H1 (cell line): ENCODE data around the gene BIRC7. TPM values are rescaled to one million over a fixed set of nuclear protein-coding genes. Genes with fewer than 3 reads are reported as not detected.

Experiments
- CTCF ChIA-PET: fragments of 300-600 bp; sonication (Branson Sonifier 250); formaldehyde crosslinking; loops from one replicate; lab custom pipeline; 2021; ENCODE audit not compliant: partially characterized antibody; lab: Charles Lee
- POLR2A ChIA-PET: fragments of 300-600 bp; sonication (Branson Sonifier 250); formaldehyde crosslinking; loops from one replicate; lab custom pipeline; 2021; ENCODE audit warnings: inconsistent platforms; ENCODE audit not compliant: partially characterized antibody; lab: Charles Lee
- DNase-seq, 2 experiments: peaks; one replicate each; pipeline versions ENCODE4 v3.0.0 to v3.0.0-alpha.2; 2010 to 2022; ENCODE audit warnings: low spot score in 2 of 2, low read depth in 1 of 2, mixed read lengths in 1 of 2
- FAIRE-seq: peaks from 2 replicates; lab custom pipeline; 2011; peaks lifted over from hg19 to GRCh38; lab: Jason Lieb, UNC
- H2AFZ ChIP-seq: 2 replicates; pipeline ENCODE4 v1.8.1; 2012; ENCODE audit warnings: low read length, inconsistent platforms
- H2AK5ac ChIP-seq: 2 replicates; pipeline ENCODE4 v1.6.1; 2013; ENCODE audit warnings: low read depth, low read length
- H2BK120ac ChIP-seq: replicated peaks from 2 replicates; pipeline ENCODE3; 2013; ENCODE audit warnings: low read depth, low read length, inconsistent platforms
- H2BK12ac ChIP-seq: 2 replicates; pipeline ENCODE4 v1.6.1; 2013; ENCODE audit warnings: low read depth, low read length
- H2BK15ac ChIP-seq: 2 replicates; pipeline ENCODE4 v1.6.1; 2013; ENCODE audit warnings: low read length
- H2BK20ac ChIP-seq: 2 replicates; pipeline ENCODE4 v1.6.1; 2013; ENCODE audit warnings: low read length
- H2BK5ac ChIP-seq: 2 replicates; pipeline ENCODE4 v1.6.1; 2013; ENCODE audit warnings: low read depth, low read length
- H3K14ac ChIP-seq: 2 replicates; pipeline ENCODE4 v1.6.1; 2013; ENCODE audit warnings: inconsistent platforms; ENCODE audit not compliant: insufficient read length
- H3K18ac ChIP-seq: 2 replicates; pipeline ENCODE4 v1.6.1; 2013; ENCODE audit warnings: low read length; ENCODE audit errors: extremely low read depth
- H3K23ac ChIP-seq: 2 replicates; pipeline ENCODE4 v1.6.1; 2013; ENCODE audit warnings: inconsistent platforms; ENCODE audit not compliant: insufficient read length
- H3K23me2 ChIP-seq: 2 replicates; pipeline ENCODE4 v1.6.1; 2013; ENCODE audit warnings: low read depth, low read length
- H3K27ac ChIP-seq: 2 replicates; pipeline ENCODE4 v1.6.1; 2011; ENCODE audit warnings: low read depth, low read length, inconsistent platforms
- H3K27me3 ChIP-seq, 4 experiments: replicated peaks in 1 of 4; 1 replicate in 1 of 4; 2 replicates in 3 of 4; pipeline versions ENCODE4 v1.6.1 to v1.8.1; 2011 to 2013; ENCODE audit warnings: low read length in 3 of 4, mild to moderate bottlenecking in 3 of 4, inconsistent platforms in 2 of 4, mixed read lengths in 2 of 4, moderate library complexity in 1 of 4; ENCODE audit not compliant: control insufficient read depth in 3 of 4, insufficient read depth in 3 of 4; ENCODE audit errors: extremely low read depth in 1 of 4
- H3K36me3 ChIP-seq, 4 experiments: 2 replicates each; pipeline versions ENCODE4 v1.6.1 to v1.8.1; 2011 to 2013; ENCODE audit warnings: mild to moderate bottlenecking in 4 of 4, low read length in 3 of 4, moderate library complexity in 2 of 4, control low read depth in 1 of 4, inconsistent platforms in 1 of 4; ENCODE audit not compliant: insufficient read depth in 4 of 4, control insufficient read depth in 2 of 4
- H3K4ac ChIP-seq: replicated peaks from 2 replicates; pipeline ENCODE3; 2013; ENCODE audit warnings: low read length, low read depth, mixed read lengths, inconsistent platforms; ENCODE audit not compliant: insufficient read length
- H3K4me1 ChIP-seq, 4 experiments: replicated peaks in 1 of 4; 1 replicate in 1 of 4; 2 replicates in 3 of 4; pipeline versions ENCODE4 v1.6.1 to v1.8.1; 2011 to 2013; ENCODE audit warnings: low read length in 3 of 4, inconsistent platforms in 2 of 4, mixed read lengths in 1 of 4; ENCODE audit not compliant: insufficient read depth in 4 of 4, control insufficient read depth in 3 of 4
- H3K4me2 ChIP-seq, 2 experiments: 2 replicates each; pipeline versions ENCODE4 v1.6.1 to v1.8.1; 2011 to 2013; ENCODE audit warnings: low read depth in 2 of 2, low read length in 2 of 2, control low read depth in 1 of 2, inconsistent platforms in 1 of 2, mild to moderate bottlenecking in 1 of 2; ENCODE audit not compliant: insufficient read depth in 1 of 2
- H3K4me3 ChIP-seq, 4 experiments: fragments of 200-600, 300-600 bp in 1 of 4; sonication (generic), shearing (Covaris generic), sonication (Bioruptor Twin) in 1 of 4; 2 replicates each; pipeline versions ENCODE4 v1.5.1 to v1.8.1; 2011 to 2016; ENCODE audit warnings: low read length in 4 of 4, low read depth in 3 of 4, control low read depth in 2 of 4, inconsistent platforms in 2 of 4, mild to moderate bottlenecking in 2 of 4, mixed read lengths in 1 of 4, moderate library complexity in 1 of 4; ENCODE audit not compliant: insufficient read depth in 2 of 4; ENCODE audit errors: extremely low read depth in 1 of 4
- H3K56ac ChIP-seq: replicated peaks from 2 replicates; pipeline ENCODE3; 2013; ENCODE audit warnings: low read depth, mild to moderate bottlenecking, mixed read lengths, low read length, inconsistent platforms; ENCODE audit not compliant: insufficient read length
- H3K79me1 ChIP-seq: 2 replicates; pipeline ENCODE4 v1.6.1; 2013; ENCODE audit warnings: low read depth, low read length, control low read depth
- H3K79me2 ChIP-seq, 2 experiments: 2 replicates each; pipeline versions ENCODE4 v1.6.1 to v1.8.1; 2012 to 2013; ENCODE audit warnings: low read length in 2 of 2, mild to moderate bottlenecking in 2 of 2, inconsistent platforms in 1 of 2; ENCODE audit not compliant: insufficient read depth in 2 of 2, control insufficient read depth in 1 of 2
- H3K9ac ChIP-seq, 4 experiments: replicated peaks in 1 of 4; 1 replicate in 1 of 4; 2 replicates in 3 of 4; pipeline versions ENCODE4 v1.6.1 to v1.8.1; 2011 to 2013; ENCODE audit warnings: low read depth in 3 of 4, low read length in 3 of 4, control low read depth in 2 of 4, mild to moderate bottlenecking in 2 of 4, moderate library complexity in 2 of 4, inconsistent platforms in 1 of 4; ENCODE audit errors: extremely low read depth in 1 of 4
- H3K9me3 ChIP-seq, 2 experiments: 2 replicates each; pipeline versions ENCODE4 v1.6.1 to v1.8.1; 2012 to 2013; ENCODE audit warnings: mild to moderate bottlenecking in 2 of 2, moderate library complexity in 2 of 2, control low read depth in 1 of 2, inconsistent platforms in 1 of 2, low read depth in 1 of 2, low read length in 1 of 2, mixed read lengths in 1 of 2; ENCODE audit not compliant: insufficient read depth in 2 of 2
- H4K20me1 ChIP-seq, 2 experiments: replicated peaks in 1 of 2; 2 replicates each; pipeline versions ENCODE3 to v1.8.1; 2011 to 2013; ENCODE audit warnings: inconsistent platforms in 2 of 2, low read length in 2 of 2, mild to moderate bottlenecking in 1 of 2; ENCODE audit not compliant: insufficient read depth in 2 of 2, control insufficient read depth in 1 of 2
- H4K5ac ChIP-seq: 2 replicates; pipeline ENCODE4 v1.6.1; 2013; ENCODE audit warnings: low read length, low read depth, mixed read lengths, inconsistent platforms; ENCODE audit not compliant: insufficient read length
- H4K8ac ChIP-seq: 2 replicates; pipeline ENCODE4 v1.8.0; 2013; ENCODE audit warnings: mild to moderate bottlenecking, moderate library complexity, low read length, inconsistent platforms; ENCODE audit not compliant: insufficient read depth; ENCODE audit errors: extremely low read depth
- H4K91ac ChIP-seq: replicated peaks from 2 replicates; pipeline ENCODE3; 2013; ENCODE audit warnings: low read length, mixed read lengths, inconsistent platforms; ENCODE audit not compliant: insufficient read length
- SIX5 ChIP-seq: IDR thresholded peaks from 2 replicates; pipeline ENCODE4 v1.6.1; 2011; ENCODE audit warnings: mild to moderate bottlenecking, low read depth, low read length
- TAF7 ChIP-seq: optimal IDR thresholded peaks from 2 replicates; pipeline ENCODE3; 2011; ENCODE audit warnings: low read depth, mild to moderate bottlenecking, inconsistent platforms, low read length, moderate library complexity, borderline replicate concordance
- WGBS, 2 experiments: shearing (Covaris generic) in 1 of 2; methylation state at CpG; one replicate each; pipeline versions ENCODE4 v1.1.6 to v1.1.7; 2013 to 2015; ENCODE audit warnings: low lambda C conversion rate in 2 of 2, mixed read lengths in 2 of 2, inconsistent platforms in 1 of 2, low coverage in 1 of 2, missing lambda C conversion rate in 1 of 2; ENCODE audit not compliant: insufficient replicate concordance in 2 of 2, insufficient coverage in 1 of 2, insufficient read length in 1 of 2; ENCODE audit errors: extremely low coverage in 1 of 2, missing lambda C conversion rate in 1 of 2; 5-methylcytosine and 5-hydroxymethylcytosine counted together
- polyA plus RNA-seq, 7 experiments: library from polyadenylated mRNA; depleted of rRNA in 3 of 7; stranded (reverse) in 5 of 7; unstranded in 2 of 7; fragments of >200 nt in 5 of 7; fragments of 200-250 nt in 2 of 7; gene quantifications; 1 replicate in 5 of 7; 2 replicates in 1 of 7; 4 replicates in 1 of 7; pipeline versions ENCODE4 v1.2.1 to v1.2.3, GENCODE V29; 2011 to 2013; ENCODE audit warnings: missing spikeins in 2 of 7, mixed read lengths in 2 of 7
- total RNA-seq: library from RNA; stranded (reverse); fragmentation: NEBNext Ultra II Directional; extraction: Animal tissue kit (Norgen Biotek cat#: 25700); gene quantifications from 2 replicates; pipeline ENCODE4 v1.2.1, GENCODE V29; 2021

The BIRC7 gene
- total and polyA plus RNA-seq, 2 of the 8 experiments (the other 6 are each of a cell fraction or from before 2014, with no cell fraction given), result 0.11 to 0.41 TPM

- H3K9me3 ChIP-seq, result peaks cover 0 to 4% of the 10 kb centered on the region in 2 experiments; a peak in 2 of 4 replicates
- H2AK5ac ChIP-seq, result no peak overlapping the region
- ChIA-PET CTCF (interaction anchor here (0.7 to 4.9 kb wide), 8 partner anchors 10 to 135 kb away, joined by 3 to 28 read pairs (median 4); partner anchors contain the start of gene YTHDF1), POLR2A (interaction anchor here (1.0 to 1.5 kb wide), 4 partner anchors 18 to 56 kb away, joined by 3 read pairs; no protein-coding TSS in a partner anchor)
- H3K36me3 ChIP-seq, result peaks cover 3 to 8% (median 5%) of the 10 kb centered on the region in 4 experiments; a peak in 4 of 8 replicates
- no peak overlapping the region for H3K23ac ChIP-seq
- no peak overlapping the region for H2BK20ac ChIP-seq
- no peak overlapping the region for H4K8ac ChIP-seq
- no peaks in the 10 kb centered on the region; a peak in 2 of 7 replicates for H3K27me3 ChIP-seq
- no peak overlapping the region for H3K56ac ChIP-seq
- no peak for DNase-seq
- no peak overlapping the region for H2AFZ ChIP-seq
- no peak overlapping the region for H4K91ac ChIP-seq
- H3K4me3 ChIP-seq, result no peak overlapping the region
- TF ChIP-seq SIX5 (no peak), TAF7 (no peak)
- no peak overlapping the region for H2BK15ac ChIP-seq
- WGBS, 2 experiments, result 94% methylated on average over 20 of the region's 20 CpGs; no CpG with 5 or more reads in 1 of the 2 experiments
- peaks cover 2% of the 10 kb centered on the region for H3K79me1 ChIP-seq
- no peak overlapping the region for H4K5ac ChIP-seq
- no peaks in the 10 kb centered on the region; the same call in 1 of the 2 replicates for H3K23me2 ChIP-seq
- no peak for FAIRE-seq
- H2BK12ac ChIP-seq, result no peak overlapping the region
- no peak overlapping the region for H3K4me2 ChIP-seq
- no peak overlapping the region for H3K4ac ChIP-seq
- peaks cover 1 to 21% of the 10 kb centered on the region in 2 experiments for H4K20me1 ChIP-seq
- H3K9ac ChIP-seq, result no peak overlapping the region
- no peak overlapping the region for H2BK5ac ChIP-seq
- no peak overlapping the region for H3K27ac ChIP-seq
- no peak overlapping the region for H3K14ac ChIP-seq
- no peak overlapping the region for H3K18ac ChIP-seq
- H2BK120ac ChIP-seq, result no peak overlapping the region
- H3K4me1 ChIP-seq, result no peaks in the 10 kb centered on the region
- no peaks in the 10 kb centered on the region for H3K79me2 ChIP-seq
Measured at GRCh38 chr20:63190828-63191227, 44.9 kb upstream of the BIRC7 start.
